Rectal smooth muscle tissue (tissue), 1 donor: ENCODE measurements around the gene REG1A.

Experiments used
- H3K27ac ChIP-seq: one replicate; pipeline ENCODE4 v1.7.0; 2013; ENCODE audit warnings: low read depth, low read length, inconsistent platforms
- H3K27me3 ChIP-seq: one replicate; pipeline ENCODE4 v1.7.0; 2013; ENCODE audit warnings: low read length; ENCODE audit not compliant: control insufficient read depth, insufficient read depth
- H3K36me3 ChIP-seq: one replicate; pipeline ENCODE4 v1.7.0; 2013; ENCODE audit warnings: low read length; ENCODE audit not compliant: control insufficient read depth, insufficient read depth
- H3K4me1 ChIP-seq: one replicate; pipeline ENCODE4 v1.7.0; 2013; ENCODE audit warnings: low read length; ENCODE audit not compliant: control insufficient read depth, insufficient read depth
- H3K4me3 ChIP-seq: one replicate; pipeline ENCODE4 v1.7.0; 2013; ENCODE audit warnings: low read length
- H3K9ac ChIP-seq: one replicate; pipeline ENCODE4 v1.7.0; 2013; ENCODE audit warnings: low read length

Gene REG1A

GRCh38 chr2:79131687-79132086, 11.4 kb downstream of the REG1A start:
- Histone ChIP-seq H3K4me3 (no peak overlapping the region), H3K27ac (no peak overlapping the region), H3K27me3 (no peaks in the 10 kb centered on the region), H3K9ac (no peak overlapping the region), H3K4me1 (no peaks in the 10 kb centered on the region), H3K36me3 (no peaks in the 10 kb centered on the region)

- Histone ChIP-seq H3K4me1 (no peaks in the 10 kb centered on the region), H3K4me3 (no peak overlapping the region), H3K27ac (no peak overlapping the region), H3K27me3 (no peaks in the 10 kb centered on the region), H3K36me3 (no peaks in the 10 kb centered on the region), H3K9ac (no peak overlapping the region)
These were observed 18.1 kb downstream of the REG1A start for GRCh38 chr2:79138385-79138784.

- no peak overlapping the region for H3K9ac ChIP-seq
- no peak overlapping the region for H3K4me3 ChIP-seq
- no peaks in the 10 kb centered on the region for H3K4me1 ChIP-seq
- H3K27ac ChIP-seq, result no peak overlapping the region
- no peaks in the 10 kb centered on the region for H3K36me3 ChIP-seq
- H3K27me3 ChIP-seq, result no peaks in the 10 kb centered on the region
These were observed 19.1 kb downstream of the REG1A start for GRCh38 chr2:79139423-79139822.

GRCh38 chr2:79155826-79156476, 35.7 kb downstream of the REG1A start:
- no peaks in the 10 kb centered on the region for H3K4me1 ChIP-seq
- no peaks in the 10 kb centered on the region for H3K27me3 ChIP-seq
- no peak overlapping the region for H3K4me3 ChIP-seq
- no peaks in the 10 kb centered on the region for H3K36me3 ChIP-seq
- no peak overlapping the region for H3K9ac ChIP-seq
- H3K27ac ChIP-seq, result no peak overlapping the region

DNA sequence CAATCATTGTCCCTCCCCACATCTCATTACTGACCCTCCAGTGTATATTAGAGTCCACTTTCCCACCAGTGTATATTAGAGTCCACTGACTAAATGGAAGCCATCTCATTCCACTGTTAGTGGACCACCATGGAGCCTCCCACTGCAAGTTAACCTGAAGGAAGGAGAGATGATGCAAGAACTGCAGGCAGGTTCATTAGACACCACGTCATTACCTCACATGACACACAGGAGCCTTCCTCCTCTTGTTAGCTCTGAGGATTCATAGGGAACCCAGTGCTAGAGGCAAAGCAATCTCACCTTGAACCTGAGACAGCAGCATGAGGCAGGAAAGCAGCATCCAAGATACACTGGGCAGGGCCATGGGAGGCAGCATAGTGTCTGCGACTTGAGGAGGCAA, 38.7 kb downstream of the REG1A start:
- no peaks in the 10 kb centered on the region for H3K27me3 ChIP-seq
- no peak overlapping the region for H3K4me3 ChIP-seq

GRCh38 chr2:79159653-79160052, 39.4 kb downstream of the REG1A start, which contains the start of gene REG3A:
TSS of gene REG3A (minus strand) at chr2:79159753. CDS start at chr2:79159405, 348 bp downstream.
- H3K4me1 ChIP-seq, result no peaks in the 10 kb centered on the region
- no peak within 1 kb of the TSS for H3K27ac ChIP-seq
- H3K27me3 ChIP-seq, result no peaks in the 10 kb centered on the region
- no peaks in the 10 kb centered on the region for H3K36me3 ChIP-seq
- H3K4me3 ChIP-seq, result no peak within 1 kb of the TSS
- no peak within 1 kb of the TSS for H3K9ac ChIP-seq

More for the DNA sequence above, 38.7 kb downstream of the REG1A start:
- no peak overlapping the region for H3K27ac ChIP-seq
- H3K9ac ChIP-seq, result no peak overlapping the region
- H3K4me1 ChIP-seq, result no peaks in the 10 kb centered on the region
- H3K36me3 ChIP-seq, result no peaks in the 10 kb centered on the region

- Histone ChIP-seq H3K27me3 (no peaks in the 10 kb centered on the region), H3K4me3 (no peak overlapping the region)
These were observed 41.8 kb downstream of the REG1A start for GRCh38 chr2:79162132-79162531.

GRCh38 chr2:79162801-79163200, 42.5 kb downstream of the REG1A start:
- no peaks in the 10 kb centered on the region for H3K27me3 ChIP-seq
- no peak overlapping the region for H3K9ac ChIP-seq
- H3K36me3 ChIP-seq, result no peaks in the 10 kb centered on the region
- no peak overlapping the region for H3K27ac ChIP-seq
- H3K4me3 ChIP-seq, result no peak overlapping the region
- no peaks in the 10 kb centered on the region for H3K4me1 ChIP-seq

More at GRCh38 chr2:79162132-79162531, 41.8 kb downstream of the REG1A start:
- Histone ChIP-seq H3K27ac (no peak overlapping the region), H3K4me1 (no peaks in the 10 kb centered on the region), H3K36me3 (no peaks in the 10 kb centered on the region), H3K9ac (no peak overlapping the region)

- no peak overlapping the region for H3K27ac ChIP-seq
- H3K36me3 ChIP-seq, result no peaks in the 10 kb centered on the region
- no peak overlapping the region for H3K4me3 ChIP-seq
- no peaks in the 10 kb centered on the region for H3K27me3 ChIP-seq
- H3K4me1 ChIP-seq, result no peaks in the 10 kb centered on the region
- no peak overlapping the region for H3K9ac ChIP-seq
These were observed 51.2 kb downstream of the REG1A start for GRCh38 chr2:79171348-79171958.
